Mucosa of stomach (tissue), 1 donor: ENCODE data around the gene UBE2C.

Experiments
- H3K27me3 ChIP-seq: one replicate; pipeline ENCODE4 v1.7.0; 2013; ENCODE audit warnings: mild to moderate bottlenecking, low read length; ENCODE audit not compliant: control insufficient read depth, insufficient read depth
- H3K36me3 ChIP-seq: one replicate; pipeline ENCODE4 v1.7.0; 2013; ENCODE audit warnings: low read length; ENCODE audit not compliant: control insufficient read depth, insufficient read depth
- H3K4me1 ChIP-seq: one replicate; pipeline ENCODE4 v1.7.0; 2013; ENCODE audit warnings: mild to moderate bottlenecking, low read length; ENCODE audit not compliant: control insufficient read depth, insufficient read depth
- H3K4me3 ChIP-seq: one replicate; pipeline ENCODE4 v1.7.0; 2013; ENCODE audit warnings: low read length
- H3K9ac ChIP-seq: one replicate; pipeline ENCODE4 v1.7.0; 2013; ENCODE audit warnings: mild to moderate bottlenecking, low read length, moderate library complexity
- H3K9me3 ChIP-seq: one replicate; pipeline ENCODE4 v1.7.0; 2013; ENCODE audit warnings: mild to moderate bottlenecking, low read length, moderate library complexity; ENCODE audit not compliant: control insufficient read depth
- donor health status: Pancreatic carcinoma.

UBE2C gene

GRCh38 chr20:45836841-45837240 lies 24.4 kb downstream of the UBE2C start:
- Histone ChIP-seq H3K9me3 (no peaks in the 10 kb centered on the region), H3K9ac (no peak overlapping the region), H3K4me1 (peaks cover 24% of the 10 kb centered on the region)

DNA sequence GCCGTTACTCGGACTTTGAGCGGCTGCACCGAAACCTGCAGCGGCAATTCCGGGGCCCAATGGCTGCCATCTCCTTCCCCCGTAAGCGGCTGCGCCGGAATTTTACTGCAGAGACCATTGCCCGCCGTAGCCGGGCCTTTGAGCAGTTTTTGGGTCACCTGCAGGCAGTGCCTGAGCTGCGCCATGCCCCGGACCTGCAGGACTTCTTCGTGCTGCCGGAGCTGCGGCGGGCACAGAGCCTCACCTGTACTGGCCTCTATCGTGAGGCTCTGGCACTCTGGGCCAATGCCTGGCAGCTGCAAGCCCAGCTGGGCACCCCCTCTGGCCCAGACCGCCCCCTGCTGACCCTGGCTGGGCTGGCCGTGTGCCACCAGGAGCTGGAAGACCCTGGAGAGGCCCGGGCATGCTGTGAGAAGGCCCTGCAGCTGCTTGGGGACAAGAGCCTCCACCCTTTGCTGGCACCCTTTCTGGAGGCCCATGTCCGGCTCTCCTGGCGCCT lies 28.3 kb downstream of the UBE2C start:
- no peaks in the 10 kb centered on the region for H3K9me3 ChIP-seq
- H3K27me3 ChIP-seq, result no peaks in the 10 kb centered on the region
- peaks cover 26% of the 10 kb centered on the region for H3K36me3 ChIP-seq
- H3K9ac ChIP-seq, result no peak overlapping the region
- peaks cover 8% of the 10 kb centered on the region for H3K4me1 ChIP-seq
- H3K4me3 ChIP-seq, result no peak overlapping the region

More at GRCh38 chr20:45836841-45837240, 24.4 kb downstream of the UBE2C start:
- Histone ChIP-seq H3K36me3 (peaks cover 5% of the 10 kb centered on the region), H3K4me3 (no peak overlapping the region), H3K27me3 (no peaks in the 10 kb centered on the region)

GRCh38 chr20:45841407-45842129 lies 29.1 kb downstream of the UBE2C start:
- H3K4me1 ChIP-seq, result peaks cover 5% of the 10 kb centered on the region
- H3K36me3 ChIP-seq, result peaks cover 26% of the 10 kb centered on the region
- H3K9me3 ChIP-seq, result no peaks in the 10 kb centered on the region
- H3K27me3 ChIP-seq, result no peaks in the 10 kb centered on the region
- H3K9ac ChIP-seq, result no peak overlapping the region
- no peak overlapping the region for H3K4me3 ChIP-seq

GRCh38 chr20:45842169-45842812 lies 29.8 kb downstream of the UBE2C start:
- H3K4me3 ChIP-seq, result no peak overlapping the region
- no peaks in the 10 kb centered on the region for H3K9me3 ChIP-seq
- no peaks in the 10 kb centered on the region for H3K27me3 ChIP-seq
- peaks cover 5% of the 10 kb centered on the region for H3K4me1 ChIP-seq
- H3K9ac ChIP-seq, result no peak overlapping the region
- H3K36me3 ChIP-seq, result peaks cover 26% of the 10 kb centered on the region

DNA sequence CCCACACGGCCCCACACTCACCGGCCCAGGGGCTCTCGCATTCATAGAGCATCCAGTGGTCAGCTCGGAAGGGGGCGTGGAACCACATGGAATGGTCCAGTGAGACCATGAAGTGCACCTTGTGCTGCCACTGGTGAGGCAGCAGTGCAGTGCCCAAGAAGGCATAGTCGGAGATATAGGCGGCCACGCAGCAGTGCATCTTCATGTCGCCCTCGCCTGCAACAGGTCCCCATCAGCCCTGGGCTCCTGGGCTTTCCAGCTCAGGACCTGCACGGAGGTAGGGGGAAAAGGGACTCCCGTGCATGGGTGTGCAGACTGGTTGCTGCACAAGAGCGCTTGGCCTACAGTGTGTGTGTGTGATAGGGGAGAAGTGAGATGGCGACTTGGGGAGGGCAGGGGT lies 31.1 kb downstream of the UBE2C start:
- H3K9me3 ChIP-seq, result no peaks in the 10 kb centered on the region
- H3K9ac ChIP-seq, result no peak overlapping the region
- peaks cover 5% of the 10 kb centered on the region for H3K4me1 ChIP-seq
- H3K4me3 ChIP-seq, result no peak overlapping the region
- H3K27me3 ChIP-seq, result no peaks in the 10 kb centered on the region
- H3K36me3 ChIP-seq, result peaks cover 26% of the 10 kb centered on the region

- Histone ChIP-seq H3K27me3 (no peaks in the 10 kb centered on the region), H3K9ac (no peak overlapping the region), H3K4me3 (no peak overlapping the region), H3K36me3 (peaks cover 26% of the 10 kb centered on the region), H3K9me3 (no peaks in the 10 kb centered on the region), H3K4me1 (peaks cover 5% of the 10 kb centered on the region)
Measured at GRCh38 chr20:45845452-45845851, 33.0 kb downstream of the UBE2C start.

- no peak overlapping the region for H3K4me3 ChIP-seq
- no peaks in the 10 kb centered on the region for H3K9me3 ChIP-seq
- no peaks in the 10 kb centered on the region for H3K27me3 ChIP-seq
- H3K4me1 ChIP-seq, result peaks cover 4% of the 10 kb centered on the region
- H3K36me3 ChIP-seq, result peaks cover 11% of the 10 kb centered on the region
- H3K9ac ChIP-seq, result no peak overlapping the region
Measured at GRCh38 chr20:45848421-45848820, 36.0 kb downstream of the UBE2C start.

- H3K9me3 ChIP-seq, result no peaks in the 10 kb centered on the region
- H3K4me1 ChIP-seq, result peaks cover 4% of the 10 kb centered on the region
- H3K36me3 ChIP-seq, result peaks cover 4% of the 10 kb centered on the region
- no peak overlapping the region for H3K4me3 ChIP-seq
- H3K27me3 ChIP-seq, result no peaks in the 10 kb centered on the region
- no peak overlapping the region for H3K9ac ChIP-seq
Measured at GRCh38 chr20:45848969-45849582, 36.6 kb downstream of the UBE2C start.

- Histone ChIP-seq H3K36me3 (no peaks in the 10 kb centered on the region), H3K9me3 (no peaks in the 10 kb centered on the region), H3K9ac (no peak overlapping the region), H3K4me3 (no peak overlapping the region), H3K27me3 (no peaks in the 10 kb centered on the region), H3K4me1 (peaks cover 4% of the 10 kb centered on the region)
Measured at GRCh38 chr20:45850238-45850637, 37.8 kb downstream of the UBE2C start.

DNA sequence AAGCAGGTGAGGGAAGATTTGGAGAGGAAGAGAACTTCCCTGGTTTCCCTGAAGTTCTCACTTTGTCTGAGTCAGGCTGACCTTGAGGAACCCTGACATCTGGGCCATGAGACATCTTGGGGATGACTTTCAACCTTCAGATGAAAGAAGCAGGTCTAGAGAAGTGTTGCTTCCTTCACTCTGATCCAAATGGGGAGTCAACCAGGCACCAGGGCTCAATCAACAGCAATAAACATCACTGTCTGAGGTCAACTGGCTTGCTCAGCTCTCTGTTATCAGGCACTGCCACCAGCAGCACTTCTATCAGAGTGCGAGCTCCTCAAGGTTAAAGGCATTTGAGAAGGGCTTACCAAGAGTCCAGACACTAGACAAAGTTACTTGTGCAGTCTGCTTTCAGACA lies 38.5 kb downstream of the UBE2C start:
- Histone ChIP-seq H3K9ac (no peak overlapping the region), H3K4me3 (no peak overlapping the region), H3K9me3 (no peaks in the 10 kb centered on the region), H3K36me3 (no peaks in the 10 kb centered on the region), H3K4me1 (peaks cover 8% of the 10 kb centered on the region), H3K27me3 (no peaks in the 10 kb centered on the region)

DNA sequence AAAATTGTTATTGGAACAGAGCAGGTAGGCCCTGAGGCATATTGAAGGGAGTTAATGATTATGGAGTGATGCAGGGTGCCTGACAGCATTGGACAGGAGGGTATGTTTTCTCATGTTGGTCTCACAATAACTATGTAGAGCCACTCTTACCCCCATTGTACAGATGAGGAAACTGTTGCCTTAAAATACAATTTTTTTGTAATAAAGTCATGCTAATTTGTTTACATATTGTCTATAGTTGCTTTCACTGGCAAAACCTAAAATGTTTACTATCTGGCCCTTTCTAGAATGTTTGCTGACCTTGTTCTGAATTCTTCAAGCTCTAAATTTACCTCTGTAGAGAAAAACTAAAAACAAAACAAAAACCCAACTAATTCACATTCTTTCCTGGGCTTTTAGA lies 39.1 kb downstream of the UBE2C start:
- H3K9ac ChIP-seq, result no peak overlapping the region

GRCh38 chr20:45852326-45852725 lies 39.9 kb downstream of the UBE2C start:
- H3K4me3 ChIP-seq, result no peak overlapping the region
- H3K4me1 ChIP-seq, result peaks cover 13% of the 10 kb centered on the region
- no peaks in the 10 kb centered on the region for H3K9me3 ChIP-seq
- no peaks in the 10 kb centered on the region for H3K27me3 ChIP-seq
- H3K36me3 ChIP-seq, result no peaks in the 10 kb centered on the region
- no peak overlapping the region for H3K9ac ChIP-seq

More for the DNA sequence above, 39.1 kb downstream of the UBE2C start:
- Histone ChIP-seq H3K4me1 (peaks cover 13% of the 10 kb centered on the region), H3K9me3 (no peaks in the 10 kb centered on the region), H3K4me3 (no peak overlapping the region), H3K27me3 (no peaks in the 10 kb centered on the region), H3K36me3 (no peaks in the 10 kb centered on the region)
